22Rv1 (cell line): ENCODE results near the gene PPP1R13B.

Experiments
- H3K27ac ChIP-seq: fragments of 450-650 bp; 2 replicates; pipeline ENCODE4 v1.5.1; 2017
- CTCF ChIP-seq: fragments of 450-650 bp; IDR thresholded peaks from 2 replicates; pipeline ENCODE4 v1.5.1; 2017; ENCODE audit warnings: mild to moderate bottlenecking
- ZFX ChIP-seq: fragments of 450-650 bp; IDR thresholded peaks from 2 replicates; pipeline ENCODE4 v1.6.1; 2017; ENCODE audit warnings: antibody characterized with exemption, borderline replicate concordance

Gene PPP1R13B

GRCh38 chr14:103708750-103709187 lies 138.6 kb downstream of the PPP1R13B start:
- H3K27ac ChIP-seq = no peak overlapping the region
- TF ChIP-seq CTCF = no peak
- no peak for TF ChIP-seq ZFX

- H3K27ac ChIP-seq = no peak overlapping the region
- no peak for TF ChIP-seq ZFX
- no peak for TF ChIP-seq CTCF
Measured at GRCh38 chr14:103707329-103708263, 139.8 kb downstream of the PPP1R13B start.

- H3K27ac ChIP-seq = no peak overlapping the region
- no peak for TF ChIP-seq ZFX
- TF ChIP-seq CTCF = no peak
Measured at GRCh38 chr14:103706551-103707328, 140.6 kb downstream of the PPP1R13B start.

GRCh38 chr14:103705504-103706284 lies 141.7 kb downstream of the PPP1R13B start:
- no peak overlapping the region for H3K27ac ChIP-seq
- no peak for TF ChIP-seq ZFX
- TF ChIP-seq CTCF = no peak

- no peak for TF ChIP-seq ZFX
- TF ChIP-seq CTCF = no peak
Measured at GRCh38 chr14:103705118-103705503, 142.3 kb downstream of the PPP1R13B start.

GRCh38 chr14:103704708-103705107 lies 142.7 kb downstream of the PPP1R13B start:
- TF ChIP-seq ZFX = no peak
- no peak overlapping the region; the same call in 1 of the 2 replicates for H3K27ac ChIP-seq

More at GRCh38 chr14:103705118-103705503, 142.3 kb downstream of the PPP1R13B start:
- H3K27ac ChIP-seq = no peak overlapping the region; the same call in 1 of the 2 replicates
